HepG2 (cell line): ENCODE measurements around the gene METTL16. TPM values are rescaled to one million over a fixed set of nuclear protein-coding genes. Genes with fewer than 3 reads are reported as not detected.
A peak's percentile ranks its signal among the peaks of the same experiment; 100 is the strongest.

Experiments used
- AGO2 ChIP-seq: fragments of 200-400 bp; formaldehyde crosslinking; optimal IDR thresholded peaks from 2 replicates; pipeline ENCODE3; 2017; ENCODE audit warnings: mild to moderate bottlenecking, low read depth, low read length, moderate library complexity
- ATRX ChIP-seq: sonication (generic); formaldehyde crosslinking; IDR thresholded peaks from 2 replicates; pipeline ENCODE4 v1.4.0; 2020; ENCODE audit warnings: missing genetic modification reagents, borderline replicate concordance
- EP300 ChIP-seq, 3 experiments: sonication (generic) in 1 of 3; formaldehyde crosslinking in 1 of 3; IDR thresholded peaks; 2 replicates each; pipeline versions ENCODE4 v1.5.1 to v1.6.1; 2011 to 2020; ENCODE audit warnings: low read depth in 2 of 3, low read length in 2 of 3, borderline replicate concordance in 1 of 3, improper control_type of control experiment in 1 of 3, mild to moderate bottlenecking in 1 of 3, missing genetic modification reagents in 1 of 3, moderate library complexity in 1 of 3
- HDAC6 ChIP-seq: fragments of 200-600 bp; sonication (generic); IDR thresholded peaks from 2 replicates; pipeline ENCODE4 v1.7.0; 2017; ENCODE audit warnings: mild to moderate bottlenecking, antibody characterized with exemption, low read length, low read depth
- HMGXB4 ChIP-seq, 2 experiments: sonication (generic) in 1 of 2; formaldehyde crosslinking in 1 of 2; IDR thresholded peaks; 2 replicates each; pipeline versions ENCODE4 v1.4.0 to v1.6.1; 2018 to 2020; ENCODE audit warnings: missing genetic modification reagents in 2 of 2, borderline replicate concordance in 1 of 2, low read depth in 1 of 2, mild to moderate bottlenecking in 1 of 2, missing biosample characterization in 1 of 2
- KDM6A ChIP-seq: IDR thresholded peaks from 2 replicates; pipeline ENCODE4 v1.6.1; 2016; ENCODE audit warnings: low read depth
- KLF6 ChIP-seq: IDR thresholded peaks from 2 replicates; pipeline ENCODE4 v1.8.0; 2016; ENCODE audit warnings: missing biosample characterization, missing genetic modification reagents
- MED1 ChIP-seq: sonication (generic); formaldehyde crosslinking; IDR thresholded peaks from 2 replicates; pipeline ENCODE4 v1.4.0; 2020; ENCODE audit warnings: missing genetic modification reagents
- MED13 ChIP-seq: sonication (generic); formaldehyde crosslinking; IDR thresholded peaks from 2 replicates; pipeline ENCODE4 v1.5.0; 2020; ENCODE audit warnings: missing genetic modification reagents
- MEIS1 ChIP-seq: sonication (generic); formaldehyde crosslinking; IDR thresholded peaks from 2 replicates; pipeline ENCODE4 v1.9.0; 2021; ENCODE audit warnings: mild to moderate bottlenecking, missing genetic modification reagents, moderate library complexity, borderline replicate concordance
- NFKBIZ ChIP-seq: IDR thresholded peaks from 2 replicates; pipeline ENCODE4 v1.6.1; 2018; ENCODE audit warnings: missing genetic modification reagents, missing compliant biosample characterization
- NR2F6 ChIP-seq, 2 experiments: IDR thresholded peaks; 2 replicates each; pipeline ENCODE4 v1.6.1; 2016; ENCODE audit warnings: antibody characterized with exemption in 1 of 2, mild to moderate bottlenecking in 1 of 2
- PAX8 ChIP-seq: sonication (generic); formaldehyde crosslinking; IDR thresholded peaks from 2 replicates; pipeline ENCODE4 v1.8.0; 2022; ENCODE audit warnings: mild to moderate bottlenecking, missing genetic modification reagents, borderline replicate concordance
- PHF21A ChIP-seq: sonication (generic); formaldehyde crosslinking; IDR thresholded peaks from 2 replicates; pipeline ENCODE4 v1.5.0; 2020; ENCODE audit warnings: mild to moderate bottlenecking, missing genetic modification reagents
- POLR2AphosphoS2 ChIP-seq: IDR thresholded peaks from 2 replicates; pipeline ENCODE4 v1.6.1; 2011; ENCODE audit warnings: low read depth, low read length, improper control_type of control experiment
- SIX4 ChIP-seq: sonication (generic); formaldehyde crosslinking; IDR thresholded peaks from 2 replicates; pipeline ENCODE4 v1.4.0; 2020; ENCODE audit warnings: missing genetic modification reagents
- SOX5 ChIP-seq: IDR thresholded peaks from 2 replicates; pipeline ENCODE4 v1.6.1; 2016; ENCODE audit warnings: borderline replicate concordance
- SRF ChIP-seq: IDR thresholded peaks from 2 replicates; pipeline ENCODE4 v1.6.1; 2011; ENCODE audit warnings: mild to moderate bottlenecking, low read depth, low read length, moderate library complexity
- TEAD3 ChIP-seq: optimal IDR thresholded peaks from 2 replicates; pipeline ENCODE3; 2016; ENCODE audit warnings: borderline replicate concordance
- ZFP36L1 ChIP-seq: sonication (generic); formaldehyde crosslinking; IDR thresholded peaks from 2 replicates; pipeline ENCODE4 v1.8.0; 2022; ENCODE audit warnings: mild to moderate bottlenecking, missing genetic modification reagents, moderate library complexity
- ZNF12 ChIP-seq: sonication (generic); formaldehyde crosslinking; IDR thresholded peaks from 2 replicates; pipeline ENCODE4 v1.5.0; 2020; ENCODE audit warnings: missing genetic modification reagents
- ZNF333 ChIP-seq: sonication (generic); formaldehyde crosslinking; IDR thresholded peaks from 2 replicates; pipeline ENCODE4 v1.4.0; 2020; ENCODE audit warnings: mild to moderate bottlenecking, missing genetic modification reagents, borderline replicate concordance
- ZNF343 ChIP-seq: sonication (generic); formaldehyde crosslinking; IDR thresholded peaks from 2 replicates; pipeline ENCODE4 v1.4.0; 2020; ENCODE audit warnings: mild to moderate bottlenecking, missing genetic modification reagents
- ZNF484 ChIP-seq: sonication (generic); formaldehyde crosslinking; IDR thresholded peaks from 2 replicates; pipeline ENCODE4 v1.5.1; 2020; ENCODE audit warnings: mild to moderate bottlenecking, low read depth, missing genetic modification reagents, borderline replicate concordance
- ZNF615 ChIP-seq: sonication (generic); formaldehyde crosslinking; IDR thresholded peaks from 2 replicates; pipeline ENCODE4 v1.5.0; 2020; ENCODE audit warnings: mild to moderate bottlenecking, missing genetic modification reagents, borderline replicate concordance
- ZNF781 ChIP-seq: sonication (generic); formaldehyde crosslinking; IDR thresholded peaks from 2 replicates; pipeline ENCODE4 v1.5.1; 2020; ENCODE audit warnings: borderline replicate concordance, mild to moderate bottlenecking, missing genetic modification reagents; ENCODE audit errors: not compliant biosample characterization
- ZSCAN29 ChIP-seq: sonication (generic); formaldehyde crosslinking; conservative IDR thresholded peaks from 2 replicates; pipeline ENCODE4 v1.4.0; 2020; ENCODE audit warnings: mild to moderate bottlenecking, missing genetic modification reagents
- polyA plus RNA-seq, 8 experiments: library from polyadenylated mRNA; depleted of rRNA in 3 of 8; stranded (reverse) in 7 of 8; unstranded in 1 of 8; fragments of >200 nt; fragmentation: Illumina TruSeq in 4 of 8; extraction: Trizol in 4 of 8; gene quantifications; 2 replicates each; pipeline versions ENCODE4 v1.2.1 to v1.2.3, GENCODE V29; 2011 to 2016; ENCODE audit warnings: low read depth in 4 of 8, missing spikeins in 1 of 8, mixed read lengths in 1 of 8; ENCODE audit not compliant: insufficient read depth in 1 of 8
- total RNA-seq, 5 experiments: library from RNA; depleted of rRNA; stranded (reverse); fragments of >200 nt; fragmentation: Illumina TruSeq; extraction: Trizol; gene quantifications; 2 replicates each; pipeline ENCODE4 v1.2.3, GENCODE V29; 2016; ENCODE audit warnings: low read depth in 1 of 5

The METTL16 gene
- total and polyA plus RNA-seq, 2 of the 13 experiments (the other 11 are each of a cell fraction or from before 2014, with no cell fraction given) = 11.6 to 18.5 TPM

GRCh38 chr17:2511462-2512369 is at the start of gene METTL16 (continued):
- TF ChIP-seq MED13 (CRISPR knock-in tag) (no peak), AGO2 (no peak), NFKBIZ (CRISPR knock-in tag) (no peak), ZSCAN29 (no peak), PHF21A (CRISPR knock-in tag) (no peak), ZFP36L1 (CRISPR knock-in tag) (no peak), KDM6A (CRISPR knock-in tag) (no peak), ZNF12 (CRISPR knock-in tag) (no peak), PAX8 (CRISPR knock-in tag) (no peak), ZNF781 (CRISPR knock-in tag) (peak; percentile 30), ATRX (CRISPR knock-in tag) (no peak), MEIS1 (CRISPR knock-in tag) (no peak; the same call in 1 of the 2 replicates), MED1 (CRISPR knock-in tag) (0 out of 2 replicates have a peak, but pooled peaks have one; percentile 26), POLR2AphosphoS2 (peak; percentile 59; the same call in 1 of the 2 replicates), HMGXB4 (CRISPR knock-in tag; IDR thresholded peaks at IDR 0.05; ENCODE audit: borderline replicate concordance in 1 of 2, low read depth in 1 of 2) (peak; percentile 65 to 78; a peak in 3 of 4 replicates), NR2F6 (IDR thresholded peaks at IDR 0.05) (no peak), NR2F6 (CRISPR knock-in tag; IDR thresholded peaks at IDR 0.05) (no peak), HDAC6 (no peak), TEAD3 (CRISPR knock-in tag) (peak; percentile 53), SIX4 (CRISPR knock-in tag) (no peak), SOX5 (CRISPR knock-in tag) (no peak), ZNF343 (CRISPR knock-in tag) (no peak), ZNF615 (CRISPR knock-in tag) (no peak), ZNF333 (CRISPR knock-in tag) (no peak), EP300 (IDR thresholded peaks at IDR 0.05; ENCODE audit: low read depth in 2 of 2, low read length in 2 of 2) (no peak), EP300 (CRISPR knock-in tag; IDR thresholded peaks at IDR 0.05; ENCODE audit: borderline replicate concordance) (no peak), SRF (no peak), KLF6 (CRISPR knock-in tag) (0 out of 2 replicates have a peak, but pooled peaks have one; percentile 39), ZNF484 (CRISPR knock-in tag) (no peak)
